GM18951 (cell line): ENCODE results near the gene GSTO1.

Experiments used
- POLR2A ChIP-seq: IDR thresholded peaks from 4 replicates; pipeline ENCODE4 v1.6.1; 2011; ENCODE audit warnings: mild to moderate bottlenecking; ENCODE audit not compliant: insufficient read length, insufficient read depth; ENCODE audit errors: extremely low read depth
- in situ Hi-C: fragments of 300-500 bp; cut with MboI; formaldehyde crosslinking; loops from one replicate; pipeline ENCODE4 v1.12.0; 2022; ENCODE audit warnings: low sequenced_read_pairs, mixed read lengths, inconsistent platforms; ENCODE audit not compliant: unreplicated experiment

The GSTO1 gene

DNA sequence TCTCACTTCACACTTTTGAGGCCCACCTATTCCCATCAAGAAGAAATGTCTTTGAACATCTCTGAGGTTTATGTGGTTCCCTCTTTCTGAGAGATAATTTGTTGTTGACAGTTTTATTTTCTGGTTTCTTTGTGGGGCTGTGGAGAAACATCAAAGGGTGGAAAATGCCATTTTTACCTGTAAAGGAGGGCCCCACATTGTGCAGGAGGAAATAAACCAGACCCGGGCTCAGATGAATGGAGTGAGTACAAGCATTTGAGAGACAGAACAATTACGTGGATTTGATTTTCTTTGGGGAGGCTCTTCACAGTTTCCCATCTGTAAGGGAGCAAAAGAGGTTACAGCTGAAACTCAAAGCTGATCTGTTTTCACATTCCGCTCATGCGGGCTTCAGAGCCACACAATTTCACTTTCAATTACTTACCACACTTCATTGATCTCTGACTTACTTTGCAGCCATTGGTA, 53.8 kb downstream of the GSTO1 start:
- no peak for TF ChIP-seq POLR2A
- in situ Hi-C loops = no loop called here

- no peak for TF ChIP-seq POLR2A
- in situ Hi-C loops = no loop called here
Measured at GRCh38 chr10:104309980-104310978, 55.6 kb downstream of the GSTO1 start.

GRCh38 chr10:104311184-104311720, 56.6 kb downstream of the GSTO1 start:
- in situ Hi-C loops = no loop called here
- no peak for TF ChIP-seq POLR2A

DNA sequence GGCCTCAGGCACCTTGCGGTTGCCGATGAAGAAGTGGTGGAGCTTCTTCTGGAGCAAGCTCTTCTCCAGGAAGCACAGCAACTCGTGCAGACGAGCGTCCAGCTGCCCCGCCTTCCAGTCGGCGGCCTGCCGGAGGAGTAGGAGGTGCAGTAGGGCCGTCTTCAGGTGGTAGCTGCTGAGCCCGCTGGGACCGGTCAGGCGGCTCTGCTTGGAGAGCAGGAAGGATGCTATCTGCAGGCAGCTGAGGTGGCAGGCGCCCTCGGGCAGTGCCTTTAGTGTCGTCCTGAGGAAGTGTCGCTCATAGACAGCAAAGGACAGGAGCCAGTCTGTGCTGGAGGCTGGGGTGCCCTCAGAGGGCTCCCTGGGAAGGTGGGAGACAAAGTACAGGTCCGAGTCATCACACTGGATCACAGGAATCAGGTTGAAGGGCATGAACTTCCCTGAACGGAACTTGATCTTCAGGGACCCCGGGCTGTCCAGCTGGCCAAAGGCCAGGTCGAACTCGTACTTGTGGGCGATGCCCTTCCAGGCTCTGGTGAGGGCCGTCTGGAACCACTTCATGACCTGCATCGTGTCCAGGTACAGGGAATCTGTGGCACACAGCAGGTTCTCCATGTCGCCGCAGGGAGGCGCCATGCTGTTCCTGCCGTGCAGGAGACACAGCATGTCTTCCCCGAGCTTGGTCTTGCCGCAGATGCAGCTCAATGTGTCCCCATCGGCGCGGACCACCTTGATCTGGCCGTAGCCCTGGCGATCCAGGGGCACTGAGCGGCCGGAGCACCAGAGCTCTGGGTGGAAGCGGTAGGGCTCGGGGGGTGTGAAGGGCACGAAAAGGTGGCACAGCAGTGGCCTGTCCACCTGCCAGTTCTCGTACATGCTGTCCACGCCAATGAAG, 60.1 kb downstream of the GSTO1 start:
- in situ Hi-C loops = no loop called here
- no peak for TF ChIP-seq POLR2A

DNA sequence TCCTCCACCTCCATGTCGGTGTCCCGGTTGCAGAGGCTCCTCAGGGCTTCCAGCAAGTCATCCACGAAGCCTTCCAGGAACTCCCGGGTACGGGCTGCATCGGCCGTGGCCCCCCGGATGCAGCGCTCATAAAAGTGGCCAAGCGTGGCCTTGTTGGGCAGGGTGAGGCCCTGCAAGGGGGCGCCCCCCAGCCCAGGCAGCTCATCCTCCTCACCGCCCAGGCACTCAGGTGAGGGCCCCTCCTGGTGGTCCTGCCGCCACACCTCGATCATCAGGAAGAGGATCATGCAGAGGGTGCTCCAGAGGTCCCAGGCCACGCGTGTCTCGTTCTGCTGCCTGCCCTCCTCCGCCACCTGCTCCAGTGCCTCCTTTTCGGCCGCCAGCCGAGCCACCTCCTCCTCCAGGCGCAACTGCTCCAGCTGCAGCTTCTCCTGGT, 60.8 kb downstream of the GSTO1 start:
- in situ Hi-C loops = no loop called here

DNA sequence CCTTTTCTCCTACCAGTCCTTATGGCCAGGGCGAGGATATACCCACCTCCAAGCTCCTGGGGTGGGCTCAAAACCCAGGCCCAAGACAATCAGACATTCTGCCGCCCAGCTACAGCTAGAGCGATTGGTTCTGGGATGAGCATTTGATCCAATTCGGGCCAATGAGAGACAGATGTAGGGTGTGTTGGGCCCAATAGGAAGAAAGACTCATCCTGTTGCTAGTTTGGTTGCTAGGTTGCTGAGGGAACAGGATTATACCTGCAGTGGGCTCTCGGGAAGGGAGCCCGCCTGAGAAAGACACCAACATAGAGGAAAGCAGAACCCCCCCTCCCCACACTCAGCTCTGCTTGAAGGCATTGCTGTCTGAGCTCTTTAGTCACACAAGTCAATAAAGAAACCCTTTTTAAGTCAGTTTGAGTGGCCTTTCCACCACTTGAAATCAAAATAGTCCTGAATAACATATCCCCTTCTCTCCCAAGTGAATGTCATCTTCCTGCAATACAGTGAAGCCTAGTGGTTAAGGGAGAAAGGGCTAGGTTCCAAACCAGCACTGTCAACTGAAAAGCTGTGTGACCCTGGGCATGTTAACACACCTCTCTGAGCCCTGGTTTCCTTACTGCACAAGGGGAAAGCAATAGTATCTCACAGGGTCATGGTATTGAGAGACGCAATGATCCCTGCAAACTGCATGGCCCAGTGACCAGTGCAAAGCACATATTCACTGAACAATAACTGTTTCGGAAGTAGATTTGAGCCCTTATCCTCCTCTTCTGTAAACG, 61.8 kb downstream of the GSTO1 start:
- TF ChIP-seq POLR2A = no peak
- in situ Hi-C loops = no loop called here

More for the DNA sequence above, 60.8 kb downstream of the GSTO1 start:
- no peak for TF ChIP-seq POLR2A
